Natural killer cell (primary cell): ENCODE data around the gene SIRPB1. TPM values are rescaled to one million over a fixed set of nuclear protein-coding genes. Genes with fewer than 3 reads are reported as not detected.
A peak's percentile ranks its signal among the peaks of the same experiment; 100 is the strongest.

Source experiments
- ATAC-seq, 3 donors: fragments of 150-1000 bp in 2 of 3; fragments of 200-7000 bp in 1 of 3; cut with Tn5 transposase; 1 replicate in 1 of 3; 2 replicates in 2 of 3; pipeline ENCODE4 v1.10.0; 2021; ENCODE audit warnings: mild to moderate bottlenecking in 2 of 3, moderate library complexity in 2 of 3
- DNase-seq, 2 donors: peaks; one replicate each; pipeline versions ENCODE4 v3.0.0 to v3.0.0-alpha.2; 2013 to 2021; ENCODE audit warnings: mixed read lengths in 1 of 2
- H3K27ac ChIP-seq: one replicate; pipeline ENCODE4 v1.5.1; 2013; ENCODE audit warnings: mild to moderate bottlenecking, low read length
- H3K27me3 ChIP-seq: one replicate; pipeline ENCODE4 v1.6.1; 2013; ENCODE audit warnings: low read length; ENCODE audit not compliant: control insufficient read depth, insufficient read depth
- H3K36me3 ChIP-seq: one replicate; pipeline ENCODE4 v1.6.1; 2013; ENCODE audit warnings: low read length; ENCODE audit not compliant: control insufficient read depth, insufficient read depth
- H3K4me1 ChIP-seq: one replicate; pipeline ENCODE4 v1.6.1; 2013; ENCODE audit warnings: low read length; ENCODE audit not compliant: control insufficient read depth, insufficient read depth
- H3K4me3 ChIP-seq: one replicate; pipeline ENCODE4 v1.5.1; 2013; ENCODE audit warnings: low read length
- H3K9me3 ChIP-seq: one replicate; pipeline ENCODE4 v1.6.1; 2013; ENCODE audit warnings: low read length; ENCODE audit not compliant: control insufficient read depth, insufficient read depth
- H3K27ac Mint-ChIP-seq, 2 donors: one replicate each; pipeline ENCODE4 v1.8.0; 2022; ENCODE audit warnings: mild to moderate bottlenecking in 2 of 2, mixed read lengths in 2 of 2, moderate library complexity in 1 of 2
- H3K27me3 Mint-ChIP-seq, 2 donors: one replicate each; pipeline ENCODE4 v1.8.0; 2022; ENCODE audit warnings: low read depth in 2 of 2, mixed read lengths in 2 of 2
- H3K36me3 Mint-ChIP-seq: one replicate; pipeline ENCODE4 v1.8.0; 2022; ENCODE audit warnings: mixed read lengths
- H3K4me1 Mint-ChIP-seq, 2 donors: one replicate each; pipeline ENCODE4 v1.8.0; 2022; ENCODE audit warnings: mixed read lengths in 2 of 2
- H3K4me3 Mint-ChIP-seq: one replicate; pipeline ENCODE4 v1.8.0; 2022; ENCODE audit warnings: mild to moderate bottlenecking, moderate library complexity, mixed read lengths
- H3K9me3 Mint-ChIP-seq, 2 donors: one replicate each; pipeline ENCODE4 v1.8.0; 2022; ENCODE audit warnings: mixed read lengths in 2 of 2
- WGBS: methylation state at CpG from one replicate; pipeline ENCODE4 v1.1.7; 2013; ENCODE audit warnings: missing lambda C conversion rate; ENCODE audit not compliant: insufficient coverage; 5-methylcytosine and 5-hydroxymethylcytosine counted together
- intact Hi-C: fragments of 100-400 bp; cut with micrococcal nuclease; formaldehyde crosslinking; loops from one replicate; pipeline ENCODE4 v1.14.2; 2022
- total RNA-seq, 4 donors: library from RNA; stranded (reverse); fragments of 120-200 nt in 1 of 4; gene quantifications; one replicate each; pipeline versions ENCODE4 v1.2.3 to v1.2.4, GENCODE V29; 2013 to 2022
- TF ChIP-seq, protein P1 (sequence below): fragments of 200-600 bp; IDR thresholded peaks from one replicate; pipeline ENCODE4 v1.8.0; 2022; ENCODE audit warnings: antibody characterized with exemption

Gene SIRPB1
- total RNA-seq, 3 donors from 2014 or later (not counting 1 experiment from before 2014, with no cell fraction given): 2.6 to 7.2 (median 5.3) TPM

DNA sequence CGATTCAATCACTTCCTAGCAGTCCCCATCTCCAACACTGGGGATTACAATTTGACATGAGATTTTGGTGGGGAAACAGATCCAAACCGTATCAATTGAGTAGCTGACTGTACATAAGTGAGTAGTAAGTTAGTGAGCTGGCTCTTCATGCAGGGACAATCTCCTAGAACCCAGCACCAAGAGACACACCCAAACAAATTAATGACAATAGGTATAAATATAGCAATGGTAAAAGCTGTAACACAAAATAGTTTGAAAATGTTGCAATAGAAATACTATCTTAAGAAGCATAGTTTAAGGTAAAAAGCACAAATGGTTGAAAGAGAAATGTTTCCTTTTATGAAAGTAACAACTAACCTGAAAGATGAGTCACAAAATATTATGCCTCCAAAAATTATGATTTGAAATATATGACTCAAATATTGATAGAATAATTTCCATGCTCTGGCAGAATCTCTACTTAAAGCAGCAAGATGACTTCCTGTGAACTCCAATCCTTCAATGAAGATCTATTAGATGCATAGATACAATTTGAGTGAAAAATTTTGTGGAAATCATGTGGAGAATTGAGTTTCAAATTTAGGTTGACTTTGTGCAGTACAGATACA, 5.4 kb upstream of the SIRPB1 start:
- no peak for ATAC-seq
- Histone ChIP-seq H3K4me1 (peaks cover 25% of the 10 kb centered on the region), H3K9me3 (no peaks in the 10 kb centered on the region), H3K36me3 (no peaks in the 10 kb centered on the region), H3K27me3 (no peaks in the 10 kb centered on the region), H3K4me3 (no peak overlapping the region), H3K27ac (no peak overlapping the region)
- TF ChIP-seq, protein P1, sequence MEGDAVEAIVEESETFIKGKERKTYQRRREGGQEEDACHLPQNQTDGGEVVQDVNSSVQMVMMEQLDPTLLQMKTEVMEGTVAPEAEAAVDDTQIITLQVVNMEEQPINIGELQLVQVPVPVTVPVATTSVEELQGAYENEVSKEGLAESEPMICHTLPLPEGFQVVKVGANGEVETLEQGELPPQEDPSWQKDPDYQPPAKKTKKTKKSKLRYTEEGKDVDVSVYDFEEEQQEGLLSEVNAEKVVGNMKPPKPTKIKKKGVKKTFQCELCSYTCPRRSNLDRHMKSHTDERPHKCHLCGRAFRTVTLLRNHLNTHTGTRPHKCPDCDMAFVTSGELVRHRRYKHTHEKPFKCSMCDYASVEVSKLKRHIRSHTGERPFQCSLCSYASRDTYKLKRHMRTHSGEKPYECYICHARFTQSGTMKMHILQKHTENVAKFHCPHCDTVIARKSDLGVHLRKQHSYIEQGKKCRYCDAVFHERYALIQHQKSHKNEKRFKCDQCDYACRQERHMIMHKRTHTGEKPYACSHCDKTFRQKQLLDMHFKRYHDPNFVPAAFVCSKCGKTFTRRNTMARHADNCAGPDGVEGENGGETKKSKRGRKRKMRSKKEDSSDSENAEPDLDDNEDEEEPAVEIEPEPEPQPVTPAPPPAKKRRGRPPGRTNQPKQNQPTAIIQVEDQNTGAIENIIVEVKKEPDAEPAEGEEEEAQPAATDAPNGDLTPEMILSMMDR: no peak
- DNase-seq: no peak
- Mint-ChIP-seq H3K4me1 (peaks cover 22 to 24% of the 10 kb centered on the region in 2 donors), H3K36me3 (no peaks in the 10 kb centered on the region), H3K27ac (no peak overlapping the region), H3K27me3 (peaks cover 0 to 3% of the 10 kb centered on the region in 2 donors), H3K9me3 (peaks cover 0 to 2% of the 10 kb centered on the region in 2 donors), H3K4me3 (no peak overlapping the region)
- WGBS: no CpG with 5 or more reads among the region's 2 CpGs
- intact Hi-C loops: loop anchor here (10.0 kb wide), 1 partner anchor 60 kb away; no protein-coding TSS in a partner anchor

- Histone ChIP-seq H3K27me3 (no peaks in the 10 kb centered on the region), H3K9me3 (no peaks in the 10 kb centered on the region), H3K27ac (no peak overlapping the region), H3K4me1 (peaks cover 35% of the 10 kb centered on the region), H3K4me3 (no peak overlapping the region), H3K36me3 (no peaks in the 10 kb centered on the region)
- ATAC-seq: no peak
- H3K27ac Mint-ChIP-seq: no peak overlapping the region
- 91% methylated on average over 14 of the region's 14 CpGs for WGBS
- peaks cover 32 to 37% of the 10 kb centered on the region in 2 donors for H3K4me1 Mint-ChIP-seq
- no peak for DNase-seq
- peaks cover 0 to 2% of the 10 kb centered on the region in 2 donors for H3K9me3 Mint-ChIP-seq
- TF ChIP-seq, protein P1: no peak
- H3K27me3 Mint-ChIP-seq: no peaks in the 10 kb centered on the region
- intact Hi-C loops: loop anchor here (10.0 kb wide), 1 partner anchor 59 kb away; no protein-coding TSS in a partner anchor
- H3K4me3 Mint-ChIP-seq: no peak overlapping the region
- H3K36me3 Mint-ChIP-seq: no peaks in the 10 kb centered on the region
Observed at GRCh38 chr20:1623501-1624205, 3.8 kb upstream of the SIRPB1 start.

DNA sequence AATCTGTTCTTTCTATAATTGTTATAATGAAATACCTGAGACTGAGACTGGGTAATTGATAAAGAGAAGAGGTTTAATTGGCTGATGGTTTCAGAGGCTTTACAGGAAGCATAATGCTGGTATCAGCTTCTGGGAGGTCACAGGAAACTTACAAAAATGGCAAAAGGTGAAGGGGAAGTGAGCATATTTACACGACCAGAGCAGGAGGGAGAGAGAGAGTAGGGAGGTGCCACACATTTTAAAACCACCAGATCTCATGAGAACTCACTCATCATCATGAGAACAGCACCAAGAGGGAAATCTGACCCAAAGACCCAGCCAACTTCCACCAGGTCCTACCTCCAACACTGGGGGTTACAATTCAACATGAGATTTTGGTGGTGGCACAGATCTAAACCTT, 2.6 kb upstream of the SIRPB1 start:
- peak overlapping the region; percentile 10 to 54 for H3K27ac Mint-ChIP-seq
- H3K4me3 ChIP-seq: no peak overlapping the region
- no peaks in the 10 kb centered on the region for H3K9me3 ChIP-seq

More for the DNA sequence above, 2.6 kb upstream of the SIRPB1 start:
- intact Hi-C loops: loop anchor here (10.0 kb wide), 1 partner anchor 58 kb away; no protein-coding TSS in a partner anchor
- no peak overlapping the region for H3K27ac ChIP-seq
- H3K27me3 Mint-ChIP-seq: peaks cover 0 to 2% of the 10 kb centered on the region in 2 donors
- H3K36me3 Mint-ChIP-seq: no peaks in the 10 kb centered on the region
- H3K4me1 ChIP-seq: peaks cover 35% of the 10 kb centered on the region
- no peaks in the 10 kb centered on the region for H3K27me3 ChIP-seq
- H3K9me3 Mint-ChIP-seq: peaks cover 0 to 2% of the 10 kb centered on the region in 2 donors
- TF ChIP-seq, protein P1: no peak
- ATAC-seq: peak in 1 of 3 donors; percentile 33
- H3K36me3 ChIP-seq: no peaks in the 10 kb centered on the region
- no CpG with 5 or more reads among the region's 1 CpG for WGBS
- no peak overlapping the region for H3K4me3 Mint-ChIP-seq
- peaks cover 32 to 38% of the 10 kb centered on the region in 2 donors for H3K4me1 Mint-ChIP-seq
- peak in 1 of 2 donors; percentile 52 for DNase-seq
